Upper lobe of right lung (tissue), 1 donor: ENCODE results near the gene SRPK3. TPM values are rescaled to one million over a fixed set of nuclear protein-coding genes. Genes with fewer than 3 reads are reported as not detected.

Experiments
- ATAC-seq: fragments of 200-7000 bp; cut with Tn5 transposase; one replicate; pipeline ENCODE4 v1.9.1; 2020; ENCODE audit warnings: mild to moderate bottlenecking, moderate library complexity
- DNase-seq: peaks from one replicate; pipeline ENCODE4 v3.0.0-alpha.2; 2020
- H3K27ac ChIP-seq: fragments of 200-600 bp; one replicate; pipeline ENCODE4 v1.8.0; 2022
- H3K27me3 ChIP-seq: fragments of 200-600 bp; one replicate; pipeline ENCODE4 v1.8.0; 2022; ENCODE audit warnings: mild to moderate bottlenecking
- H3K36me3 ChIP-seq: fragments of 200-600 bp; one replicate; pipeline ENCODE4 v1.8.0; 2022
- H3K4me1 ChIP-seq: fragments of 200-600 bp; one replicate; pipeline ENCODE4 v1.8.0; 2022
- H3K4me3 ChIP-seq: fragments of 200-600 bp; one replicate; pipeline ENCODE4 v1.8.0; 2022; ENCODE audit warnings: mild to moderate bottlenecking
- H3K9me3 ChIP-seq: fragments of 200-600 bp; one replicate; pipeline ENCODE4 v1.8.0; 2022
- intact Hi-C: fragments of 100-400 bp; cut with DNase I; formaldehyde crosslinking; loops from one replicate; pipeline ENCODE4 v1.11.0; 2022
- total RNA-seq: library from RNA; stranded (reverse); fragmentation: NEBNext Ultra II Directional; extraction: Animal tissue kit (Norgen Biotek cat#: 25700); gene quantifications from one replicate; pipeline ENCODE4 v1.2.1, GENCODE V29; 2021
- TF ChIP-seq, protein P1 (sequence below): fragments of 200-600 bp; IDR thresholded peaks from one replicate; pipeline ENCODE4 v1.8.0; 2022; ENCODE audit warnings: antibody characterized with exemption
- donor health status: DM: no; HTN: yes; CAD: no; lungs with severe emphysema.

The SRPK3 gene
- total RNA-seq, 1 donor from 2014 or later, result not detected

DNA sequence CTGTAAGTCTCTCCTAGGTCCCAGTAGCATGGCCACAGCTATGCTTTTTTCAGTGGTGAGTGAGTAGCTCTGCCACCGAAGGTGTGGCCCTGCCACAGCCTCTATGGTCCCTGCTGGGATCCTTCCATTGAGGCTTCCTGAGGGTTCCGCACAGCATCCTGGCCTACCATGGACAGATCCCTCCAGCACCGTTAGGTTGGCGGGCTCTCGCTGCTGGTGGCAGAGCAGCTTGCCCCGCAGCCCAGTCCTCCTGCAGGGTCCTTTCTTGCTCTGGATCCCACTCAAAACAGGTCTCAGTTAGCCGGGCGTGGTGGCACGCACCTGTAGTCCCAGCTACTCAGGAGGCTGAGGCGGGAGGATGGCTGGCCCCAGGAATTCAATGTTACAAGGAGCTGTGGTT, 51.9 kb downstream of the SRPK3 start:
- H3K36me3 ChIP-seq, result no peaks in the 10 kb centered on the region
- no peaks in the 10 kb centered on the region for H3K4me1 ChIP-seq
- no peaks in the 10 kb centered on the region for H3K9me3 ChIP-seq
- H3K27ac ChIP-seq, result no peak overlapping the region
- ATAC-seq (no peak), DNase-seq (no peak)
- intact Hi-C loops, result no loop called here
- H3K4me3 ChIP-seq, result no peak overlapping the region
- TF ChIP-seq, protein P1, sequence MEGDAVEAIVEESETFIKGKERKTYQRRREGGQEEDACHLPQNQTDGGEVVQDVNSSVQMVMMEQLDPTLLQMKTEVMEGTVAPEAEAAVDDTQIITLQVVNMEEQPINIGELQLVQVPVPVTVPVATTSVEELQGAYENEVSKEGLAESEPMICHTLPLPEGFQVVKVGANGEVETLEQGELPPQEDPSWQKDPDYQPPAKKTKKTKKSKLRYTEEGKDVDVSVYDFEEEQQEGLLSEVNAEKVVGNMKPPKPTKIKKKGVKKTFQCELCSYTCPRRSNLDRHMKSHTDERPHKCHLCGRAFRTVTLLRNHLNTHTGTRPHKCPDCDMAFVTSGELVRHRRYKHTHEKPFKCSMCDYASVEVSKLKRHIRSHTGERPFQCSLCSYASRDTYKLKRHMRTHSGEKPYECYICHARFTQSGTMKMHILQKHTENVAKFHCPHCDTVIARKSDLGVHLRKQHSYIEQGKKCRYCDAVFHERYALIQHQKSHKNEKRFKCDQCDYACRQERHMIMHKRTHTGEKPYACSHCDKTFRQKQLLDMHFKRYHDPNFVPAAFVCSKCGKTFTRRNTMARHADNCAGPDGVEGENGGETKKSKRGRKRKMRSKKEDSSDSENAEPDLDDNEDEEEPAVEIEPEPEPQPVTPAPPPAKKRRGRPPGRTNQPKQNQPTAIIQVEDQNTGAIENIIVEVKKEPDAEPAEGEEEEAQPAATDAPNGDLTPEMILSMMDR, result no peak
- no peaks in the 10 kb centered on the region for H3K27me3 ChIP-seq

Other genes with a start within 250 kb of the SRPK3 start
- 18.9 TPM for gene CCNQ, start 181.9 kb upstream of the SRPK3 start, total RNA-seq
- gene DUSP9, start 133.8 kb upstream of the SRPK3 start, total RNA-seq, result not detected
- gene PNCK, start 107.2 kb upstream of the SRPK3 start, total RNA-seq, result 0.72 TPM
- 8.0 TPM for gene SLC6A8, start 93.1 kb upstream of the SRPK3 start, total RNA-seq
- gene BCAP31, start 56.7 kb upstream of the SRPK3 start, total RNA-seq, result 233 TPM
- 15.1 TPM for gene ABCD1, start 56.2 kb upstream of the SRPK3 start, total RNA-seq
- 3.3 TPM for gene PLXNB3, start 16.8 kb upstream of the SRPK3 start, total RNA-seq
- gene IDH3G, start 13.3 kb downstream of the SRPK3 start, total RNA-seq, result 42.7 TPM
- gene SSR4, start 13.6 kb downstream of the SRPK3 start, total RNA-seq, result 204 TPM
- 8.3 TPM for gene PDZD4, start 49.5 kb downstream of the SRPK3 start, total RNA-seq
- 1.2 TPM for gene L1CAM, start 105.1 kb downstream of the SRPK3 start, total RNA-seq
- 3.0 TPM for gene AVPR2, start 123.6 kb downstream of the SRPK3 start, total RNA-seq
- 69.8 TPM for gene ARHGAP4, start 145.2 kb downstream of the SRPK3 start, total RNA-seq
- gene NAA10, start 154.0 kb downstream of the SRPK3 start, total RNA-seq, result 84.6 TPM
- gene RENBP, start 163.6 kb downstream of the SRPK3 start, total RNA-seq, result 46.4 TPM
- 47.5 TPM for gene HCFC1, start 190.8 kb downstream of the SRPK3 start, total RNA-seq
- 9.0 TPM for gene TMEM187, start 191.7 kb downstream of the SRPK3 start, total RNA-seq
- 89.4 TPM for gene IRAK1, start 238.9 kb downstream of the SRPK3 start, total RNA-seq